K562 (cell line): Measurements from ENCODE around the gene PPAN. TPM values are rescaled to one million over a fixed set of nuclear protein-coding genes. Genes with fewer than 3 reads are reported as not detected.

Experiments used
- ARID2 ChIP-seq: fragments of 450-650 bp; IDR thresholded peaks from 2 replicates; pipeline ENCODE4 v1.6.1; 2017; ENCODE audit warnings: antibody characterized with exemption, mild to moderate bottlenecking
- BRD9 ChIP-seq: fragments of 450-650 bp; IDR thresholded peaks from 2 replicates; pipeline ENCODE4 v1.6.1; 2018; ENCODE audit warnings: low read depth; ENCODE audit not compliant: partially characterized antibody
- CBFA2T3 ChIP-seq: fragments of 450-650 bp; IDR thresholded peaks from 2 replicates; pipeline ENCODE4 v1.6.1; 2017
- DNMT1 ChIP-seq: fragments of 450-650 bp; IDR thresholded peaks from 2 replicates; pipeline ENCODE4 v1.6.1; 2016; ENCODE audit warnings: antibody characterized with exemption, mild to moderate bottlenecking
- EHMT2 ChIP-seq: fragments of 450-650 bp; IDR thresholded peaks from 2 replicates; pipeline ENCODE4 v1.6.1; 2018; ENCODE audit warnings: antibody characterized with exemption
- MCM2 ChIP-seq: fragments of 450-650 bp; IDR thresholded peaks from 2 replicates; pipeline ENCODE4 v1.6.1; 2017; ENCODE audit warnings: low read depth, mild to moderate bottlenecking
- MIER1 ChIP-seq: fragments of 450-650 bp; IDR thresholded peaks from 2 replicates; pipeline ENCODE4 v1.6.1; 2016; ENCODE audit warnings: antibody characterized with exemption, mild to moderate bottlenecking, low read depth
- MTF1 ChIP-seq: fragments of 250-450 bp; sonication (Bioruptor Pico); IDR thresholded peaks from 2 replicates; pipeline ENCODE4 v1.9.0; 2021; ENCODE audit warnings: moderate library complexity, mild to moderate bottlenecking, inconsistent platforms, borderline replicate concordance
- MYNN ChIP-seq, 2 experiments: sonication (generic); formaldehyde crosslinking in 1 of 2; IDR thresholded peaks; 2 replicates each; pipeline versions ENCODE4 v1.5.0 to v1.6.1; 2016 to 2020; ENCODE audit warnings: antibody characterized with exemption in 1 of 2, missing genetic modification reagents in 1 of 2
- NCOA1 ChIP-seq: fragments of 450-650 bp; IDR thresholded peaks from 2 replicates; pipeline ENCODE4 v1.6.1; 2016; ENCODE audit warnings: low read depth
- NFIC ChIP-seq: fragments of 450-650 bp; IDR thresholded peaks from 2 replicates; pipeline ENCODE4 v1.6.1; 2017; ENCODE audit warnings: mild to moderate bottlenecking, inconsistent platforms
- POLR2G ChIP-seq: fragments of 200-400 bp; formaldehyde crosslinking; IDR thresholded peaks from 2 replicates; pipeline ENCODE4 v1.6.1; 2017; ENCODE audit warnings: low read depth, mild to moderate bottlenecking, antibody characterized with exemption, low read length, moderate library complexity
- SETDB1 ChIP-seq: IDR thresholded peaks from one replicate; pipeline ENCODE4 v1.6.1; 2012; ENCODE audit warnings: low read length, control low read depth, inconsistent platforms
- SMAD1 ChIP-seq: fragments of 150-350 bp; IDR thresholded peaks from 2 replicates; pipeline ENCODE4 v1.6.1; 2014; ENCODE audit warnings: low read length, low read depth; ENCODE audit not compliant: partially characterized antibody
- TAF1 ChIP-seq: IDR thresholded peaks from 2 replicates; pipeline ENCODE4 v1.6.1; 2011; ENCODE audit warnings: mild to moderate bottlenecking, low read length, moderate library complexity; ENCODE audit not compliant: insufficient read depth, control insufficient read depth, severe bottlenecking; ENCODE audit errors: extremely low read depth
- TBP ChIP-seq: optimal IDR thresholded peaks from 2 replicates; pipeline ENCODE3; 2011; ENCODE audit warnings: low read depth, low read length, improper control_type of control experiment
- ZNF121 ChIP-seq: sonication (generic); formaldehyde crosslinking; conservative IDR thresholded peaks from 2 replicates; pipeline ENCODE4 v1.8.0; 2022; ENCODE audit warnings: missing genetic modification reagents
- ZNF253 ChIP-seq: fragments of 250-450 bp; sonication (Bioruptor Pico); conservative IDR thresholded peaks from 2 replicates; pipeline ENCODE4 v1.6.1; 2021; ENCODE audit warnings: mild to moderate bottlenecking
- ZNF583 ChIP-seq: fragments of 250-450 bp; sonication (Bioruptor Pico); IDR thresholded peaks from 2 replicates; pipeline ENCODE4 v1.4.0; 2020
- ZNF778 ChIP-seq: fragments of 450-650 bp; formaldehyde crosslinking; IDR thresholded peaks from 2 replicates; pipeline ENCODE4 v1.4.0; 2020; ENCODE audit warnings: mild to moderate bottlenecking, moderate library complexity
- polyA plus RNA-seq, 8 experiments: library from polyadenylated mRNA; depleted of rRNA in 4 of 8; stranded (reverse) in 5 of 8; unstranded in 3 of 8; fragments of >200 nt; fragmentation: Nextera tagmentation in 2 of 8; fragmentation: Illumina TruSeq in 1 of 8; extraction: Ambion mirVana in 2 of 8; extraction: Trizol in 1 of 8; gene quantifications; 2 replicates each; pipeline versions ENCODE4 v1.2.1 to v1.2.3, GENCODE V29; 2011 to 2014; ENCODE audit warnings: inconsistent platforms in 1 of 8, missing spikeins in 1 of 8
- total RNA-seq, 7 experiments: library from RNA; depleted of rRNA in 6 of 7; stranded (reverse); fragments of >200 nt in 6 of 7; fragmentation: Illumina TruSeq in 2 of 7; extraction: Trizol in 2 of 7; gene quantifications; 2 replicates each; pipeline versions ENCODE4 v1.2.1 to v1.2.3, GENCODE V29; 2011 to 2021; ENCODE audit warnings: low replicate concordance in 1 of 7
- TF ChIP-seq, protein P1 (sequence below), 2 experiments: fragments of 200-800 bp in 1 of 2; sonication (Bioruptor generic) in 1 of 2; sonication (generic) in 1 of 2; formaldehyde crosslinking in 1 of 2; IDR thresholded peaks in 1 of 2; conservative IDR thresholded peaks in 1 of 2; 2 replicates each; pipeline versions ENCODE4 v1.5.0 to v1.6.1; 2016 to 2020; ENCODE audit warnings: missing compliant biosample characterization in 1 of 2, missing genetic modification characterization in 1 of 2, missing genetic modification reagents in 1 of 2
- TF ChIP-seq, protein P2 (sequence below): sonication (generic); formaldehyde crosslinking; IDR thresholded peaks from 2 replicates; pipeline ENCODE4 v1.8.0; 2022; ENCODE audit warnings: missing genetic modification reagents, mild to moderate bottlenecking, moderate library complexity, borderline replicate concordance
- TF ChIP-seq, protein P3 (sequence below): sonication (generic); formaldehyde crosslinking; IDR thresholded peaks from 2 replicates; pipeline ENCODE4 v1.8.1; 2023; ENCODE audit warnings: mild to moderate bottlenecking, missing genetic modification reagents

PPAN gene
- total and polyA plus RNA-seq, 9 of the 15 experiments (the other 6 are each of a cell fraction or from before 2014, with no cell fraction given) = 2.2 to 129 (median 59.1) TPM

DNA sequence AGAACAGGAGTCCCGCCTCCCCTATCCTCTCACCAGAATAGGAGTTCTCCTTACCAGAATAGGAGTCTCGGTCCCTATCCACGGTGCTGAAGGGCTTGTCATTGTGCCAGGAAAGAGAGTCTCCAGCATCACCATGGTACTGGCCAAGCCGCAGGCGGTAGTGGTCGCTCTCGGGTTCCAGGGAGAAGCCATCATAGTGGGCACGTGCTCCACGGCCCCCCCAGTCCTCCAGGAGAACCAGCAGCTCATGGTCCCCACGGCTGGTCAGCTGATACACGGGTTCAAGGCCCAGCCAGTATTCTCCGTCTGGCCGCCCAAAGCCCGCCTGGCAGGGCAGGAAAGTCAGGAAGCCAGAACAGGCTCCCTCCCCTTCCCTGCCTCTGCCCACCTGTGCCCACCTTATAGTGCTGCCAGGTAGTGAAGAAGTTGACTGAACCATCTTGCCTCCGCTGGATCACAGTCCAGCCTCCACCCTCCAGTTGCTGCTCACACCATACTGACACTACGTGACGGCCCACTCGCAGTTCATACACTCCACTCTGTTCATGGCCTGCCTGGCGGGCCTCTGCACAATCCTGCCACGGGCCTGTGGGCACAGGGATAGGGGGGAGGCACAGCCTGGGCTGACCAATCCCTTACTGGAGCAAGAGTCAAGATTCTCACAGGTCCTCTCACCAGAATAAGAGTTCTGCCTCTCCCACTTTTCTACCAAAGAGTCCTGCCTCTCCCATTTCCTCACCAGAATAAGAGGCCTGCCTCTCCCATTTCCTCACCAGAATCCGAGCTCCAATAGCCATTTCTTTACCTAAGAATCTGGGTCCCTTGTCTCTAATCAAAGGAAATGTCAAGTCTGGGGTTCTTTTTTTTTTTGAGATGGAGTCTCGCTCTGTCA, 12.6 kb upstream of the PPAN start (continued):
- TF ChIP-seq EHMT2 (peak; percentile 92), CBFA2T3 (no peak), ZNF121 (CRISPR knock-in tag) (peak; percentile 23; the same call in 1 of the 2 replicates), DNMT1 (no peak), SMAD1 (no peak), MCM2 (no peak), POLR2G (peak; percentile 36; the same call in 1 of the 2 replicates), ARID2 (no peak), ZNF583 (CRISPR knock-in tag) (no peak), NFIC (peak; percentile 87), ZNF778 (no peak), SETDB1 (no peak), NCOA1 (peak; percentile 51; the same call in 1 of the 2 replicates), TAF1 (no peak), ZNF253 (CRISPR knock-in tag) (no peak), TBP (no peak), MYNN (IDR thresholded peaks at IDR 0.05) (peak; percentile 100), MYNN (CRISPR knock-in tag; IDR thresholded peaks at IDR 0.05) (peak; percentile 99), BRD9 (no peak), MIER1 (peak; percentile 88), MTF1 (CRISPR knock-in tag) (no peak)
- TF ChIP-seq, protein P1, sequence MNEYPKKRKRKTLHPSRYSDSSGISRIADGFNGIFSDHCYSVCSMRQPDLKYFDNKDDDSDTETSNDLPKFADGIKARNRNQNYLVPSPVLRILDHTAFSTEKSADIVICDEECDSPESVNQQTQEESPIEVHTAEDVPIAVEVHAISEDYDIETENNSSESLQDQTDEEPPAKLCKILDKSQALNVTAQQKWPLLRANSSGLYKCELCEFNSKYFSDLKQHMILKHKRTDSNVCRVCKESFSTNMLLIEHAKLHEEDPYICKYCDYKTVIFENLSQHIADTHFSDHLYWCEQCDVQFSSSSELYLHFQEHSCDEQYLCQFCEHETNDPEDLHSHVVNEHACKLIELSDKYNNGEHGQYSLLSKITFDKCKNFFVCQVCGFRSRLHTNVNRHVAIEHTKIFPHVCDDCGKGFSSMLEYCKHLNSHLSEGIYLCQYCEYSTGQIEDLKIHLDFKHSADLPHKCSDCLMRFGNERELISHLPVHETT (CRISPR knock-in tag; conservative IDR thresholded peaks at IDR 0.05 in 1 of 2, IDR thresholded peaks at IDR 0.05 in 1 of 2) = no peak
- TF ChIP-seq, protein P2, sequence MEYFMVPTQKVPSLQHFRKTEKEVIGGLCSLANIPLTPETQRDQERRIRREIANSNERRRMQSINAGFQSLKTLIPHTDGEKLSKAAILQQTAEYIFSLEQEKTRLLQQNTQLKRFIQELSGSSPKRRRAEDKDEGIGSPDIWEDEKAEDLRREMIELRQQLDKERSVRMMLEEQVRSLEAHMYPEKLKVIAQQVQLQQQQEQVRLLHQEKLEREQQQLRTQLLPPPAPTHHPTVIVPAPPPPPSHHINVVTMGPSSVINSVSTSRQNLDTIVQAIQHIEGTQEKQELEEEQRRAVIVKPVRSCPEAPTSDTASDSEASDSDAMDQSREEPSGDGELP = peak; percentile 27; the same call in 1 of the 2 replicates
- TF ChIP-seq, protein P3, sequence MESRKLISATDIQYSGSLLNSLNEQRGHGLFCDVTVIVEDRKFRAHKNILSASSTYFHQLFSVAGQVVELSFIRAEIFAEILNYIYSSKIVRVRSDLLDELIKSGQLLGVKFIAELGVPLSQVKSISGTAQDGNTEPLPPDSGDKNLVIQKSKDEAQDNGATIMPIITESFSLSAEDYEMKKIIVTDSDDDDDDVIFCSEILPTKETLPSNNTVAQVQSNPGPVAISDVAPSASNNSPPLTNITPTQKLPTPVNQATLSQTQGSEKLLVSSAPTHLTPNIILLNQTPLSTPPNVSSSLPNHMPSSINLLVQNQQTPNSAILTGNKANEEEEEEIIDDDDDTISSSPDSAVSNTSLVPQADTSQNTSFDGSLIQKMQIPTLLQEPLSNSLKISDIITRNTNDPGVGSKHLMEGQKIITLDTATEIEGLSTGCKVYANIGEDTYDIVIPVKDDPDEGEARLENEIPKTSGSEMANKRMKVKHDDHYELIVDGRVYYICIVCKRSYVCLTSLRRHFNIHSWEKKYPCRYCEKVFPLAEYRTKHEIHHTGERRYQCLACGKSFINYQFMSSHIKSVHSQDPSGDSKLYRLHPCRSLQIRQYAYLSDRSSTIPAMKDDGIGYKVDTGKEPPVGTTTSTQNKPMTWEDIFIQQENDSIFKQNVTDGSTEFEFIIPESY (CRISPR knock-in tag) = 0 out of 2 replicates have a peak, but pooled peaks have one; percentile 70
- TF ChIP-seq, all 486 proteins: peak for 14
